H1 (cell line): Measurements from ENCODE around the gene NRXN2. TPM values are rescaled to one million over a fixed set of nuclear protein-coding genes. Genes with fewer than 3 reads are reported as not detected.

ENCODE experiments used
- BACH1 ChIP-seq: IDR thresholded peaks from 2 replicates; pipeline ENCODE4 v1.6.1; 2012; ENCODE audit warnings: low read length, improper control_type of control experiment
- CBX5 ChIP-seq: fragments of 300-800, 300-1000 bp; sonication (generic); IDR thresholded peaks from 2 replicates; pipeline ENCODE4 v1.7.1; 2016; ENCODE audit warnings: antibody characterized with exemption, low read length, low read depth
- CTBP2 ChIP-seq: IDR thresholded peaks from 2 replicates; pipeline ENCODE4 v1.7.0; 2011; ENCODE audit warnings: borderline replicate concordance, mild to moderate bottlenecking, moderate library complexity, mixed read lengths, low read length; ENCODE audit not compliant: insufficient read depth, insufficient read length
- EGR1 ChIP-seq: IDR thresholded peaks from 2 replicates; pipeline ENCODE4 v1.6.1; 2011; ENCODE audit warnings: low read depth, low read length, borderline replicate concordance
- HDAC2 ChIP-seq, 2 experiments: fragments of 300-600 bp in 1 of 2; sonication (generic) in 1 of 2; IDR thresholded peaks; 2 replicates each; pipeline ENCODE4 v1.6.1; 2011 to 2012; ENCODE audit warnings: low read depth in 2 of 2, low read length in 2 of 2, mild to moderate bottlenecking in 2 of 2, moderate library complexity in 2 of 2, borderline replicate concordance in 1 of 2, inconsistent platforms in 1 of 2
- JUND ChIP-seq: IDR thresholded peaks from 2 replicates; pipeline ENCODE4 v1.6.1; 2011; ENCODE audit warnings: mild to moderate bottlenecking, improper control_type of control experiment, low read length
- KDM4A ChIP-seq: IDR thresholded peaks from one replicate; pipeline ENCODE4 v1.7.1; 2012; ENCODE audit warnings: low read depth, mild to moderate bottlenecking, moderate library complexity, low read length, inconsistent platforms; ENCODE audit not compliant: severe bottlenecking
- SIRT6 ChIP-seq: IDR thresholded peaks from one replicate; pipeline ENCODE4 v1.7.1; 2012; ENCODE audit warnings: low read length, inconsistent platforms
- YY1 ChIP-seq: IDR thresholded peaks from 2 replicates; pipeline ENCODE4 v1.6.1; 2011; ENCODE audit warnings: low read depth, mild to moderate bottlenecking, low read length
- polyA plus RNA-seq, 7 experiments: library from polyadenylated mRNA; depleted of rRNA in 3 of 7; stranded (reverse) in 5 of 7; unstranded in 2 of 7; fragments of >200 nt in 5 of 7; fragments of 200-250 nt in 2 of 7; gene quantifications; 1 replicate in 5 of 7; 2 replicates in 1 of 7; 4 replicates in 1 of 7; pipeline versions ENCODE4 v1.2.1 to v1.2.3, GENCODE V29; 2011 to 2013; ENCODE audit warnings: missing spikeins in 2 of 7, mixed read lengths in 2 of 7
- total RNA-seq: library from RNA; stranded (reverse); fragmentation: NEBNext Ultra II Directional; extraction: Animal tissue kit (Norgen Biotek cat#: 25700); gene quantifications from 2 replicates; pipeline ENCODE4 v1.2.1, GENCODE V29; 2021
- TF ChIP-seq, protein P1 (sequence below): fragments of 300-600 bp; sonication (generic); IDR thresholded peaks from 2 replicates; pipeline ENCODE4 v1.7.1; 2012; ENCODE audit warnings: low read length, moderate library complexity, mild to moderate bottlenecking, inconsistent platforms; ENCODE audit not compliant: insufficient replicate concordance
- TF ChIP-seq, protein P2 (sequence below): IDR thresholded peaks from 2 replicates; pipeline ENCODE4 v1.6.1; 2011; ENCODE audit warnings: low read length, improper control_type of control experiment

The NRXN2 gene
- total and polyA plus RNA-seq, 2 of the 8 experiments (the other 6 are each of a cell fraction or from before 2014, with no cell fraction given), result 1.3 to 11.5 TPM

- TF ChIP-seq, protein P1, sequence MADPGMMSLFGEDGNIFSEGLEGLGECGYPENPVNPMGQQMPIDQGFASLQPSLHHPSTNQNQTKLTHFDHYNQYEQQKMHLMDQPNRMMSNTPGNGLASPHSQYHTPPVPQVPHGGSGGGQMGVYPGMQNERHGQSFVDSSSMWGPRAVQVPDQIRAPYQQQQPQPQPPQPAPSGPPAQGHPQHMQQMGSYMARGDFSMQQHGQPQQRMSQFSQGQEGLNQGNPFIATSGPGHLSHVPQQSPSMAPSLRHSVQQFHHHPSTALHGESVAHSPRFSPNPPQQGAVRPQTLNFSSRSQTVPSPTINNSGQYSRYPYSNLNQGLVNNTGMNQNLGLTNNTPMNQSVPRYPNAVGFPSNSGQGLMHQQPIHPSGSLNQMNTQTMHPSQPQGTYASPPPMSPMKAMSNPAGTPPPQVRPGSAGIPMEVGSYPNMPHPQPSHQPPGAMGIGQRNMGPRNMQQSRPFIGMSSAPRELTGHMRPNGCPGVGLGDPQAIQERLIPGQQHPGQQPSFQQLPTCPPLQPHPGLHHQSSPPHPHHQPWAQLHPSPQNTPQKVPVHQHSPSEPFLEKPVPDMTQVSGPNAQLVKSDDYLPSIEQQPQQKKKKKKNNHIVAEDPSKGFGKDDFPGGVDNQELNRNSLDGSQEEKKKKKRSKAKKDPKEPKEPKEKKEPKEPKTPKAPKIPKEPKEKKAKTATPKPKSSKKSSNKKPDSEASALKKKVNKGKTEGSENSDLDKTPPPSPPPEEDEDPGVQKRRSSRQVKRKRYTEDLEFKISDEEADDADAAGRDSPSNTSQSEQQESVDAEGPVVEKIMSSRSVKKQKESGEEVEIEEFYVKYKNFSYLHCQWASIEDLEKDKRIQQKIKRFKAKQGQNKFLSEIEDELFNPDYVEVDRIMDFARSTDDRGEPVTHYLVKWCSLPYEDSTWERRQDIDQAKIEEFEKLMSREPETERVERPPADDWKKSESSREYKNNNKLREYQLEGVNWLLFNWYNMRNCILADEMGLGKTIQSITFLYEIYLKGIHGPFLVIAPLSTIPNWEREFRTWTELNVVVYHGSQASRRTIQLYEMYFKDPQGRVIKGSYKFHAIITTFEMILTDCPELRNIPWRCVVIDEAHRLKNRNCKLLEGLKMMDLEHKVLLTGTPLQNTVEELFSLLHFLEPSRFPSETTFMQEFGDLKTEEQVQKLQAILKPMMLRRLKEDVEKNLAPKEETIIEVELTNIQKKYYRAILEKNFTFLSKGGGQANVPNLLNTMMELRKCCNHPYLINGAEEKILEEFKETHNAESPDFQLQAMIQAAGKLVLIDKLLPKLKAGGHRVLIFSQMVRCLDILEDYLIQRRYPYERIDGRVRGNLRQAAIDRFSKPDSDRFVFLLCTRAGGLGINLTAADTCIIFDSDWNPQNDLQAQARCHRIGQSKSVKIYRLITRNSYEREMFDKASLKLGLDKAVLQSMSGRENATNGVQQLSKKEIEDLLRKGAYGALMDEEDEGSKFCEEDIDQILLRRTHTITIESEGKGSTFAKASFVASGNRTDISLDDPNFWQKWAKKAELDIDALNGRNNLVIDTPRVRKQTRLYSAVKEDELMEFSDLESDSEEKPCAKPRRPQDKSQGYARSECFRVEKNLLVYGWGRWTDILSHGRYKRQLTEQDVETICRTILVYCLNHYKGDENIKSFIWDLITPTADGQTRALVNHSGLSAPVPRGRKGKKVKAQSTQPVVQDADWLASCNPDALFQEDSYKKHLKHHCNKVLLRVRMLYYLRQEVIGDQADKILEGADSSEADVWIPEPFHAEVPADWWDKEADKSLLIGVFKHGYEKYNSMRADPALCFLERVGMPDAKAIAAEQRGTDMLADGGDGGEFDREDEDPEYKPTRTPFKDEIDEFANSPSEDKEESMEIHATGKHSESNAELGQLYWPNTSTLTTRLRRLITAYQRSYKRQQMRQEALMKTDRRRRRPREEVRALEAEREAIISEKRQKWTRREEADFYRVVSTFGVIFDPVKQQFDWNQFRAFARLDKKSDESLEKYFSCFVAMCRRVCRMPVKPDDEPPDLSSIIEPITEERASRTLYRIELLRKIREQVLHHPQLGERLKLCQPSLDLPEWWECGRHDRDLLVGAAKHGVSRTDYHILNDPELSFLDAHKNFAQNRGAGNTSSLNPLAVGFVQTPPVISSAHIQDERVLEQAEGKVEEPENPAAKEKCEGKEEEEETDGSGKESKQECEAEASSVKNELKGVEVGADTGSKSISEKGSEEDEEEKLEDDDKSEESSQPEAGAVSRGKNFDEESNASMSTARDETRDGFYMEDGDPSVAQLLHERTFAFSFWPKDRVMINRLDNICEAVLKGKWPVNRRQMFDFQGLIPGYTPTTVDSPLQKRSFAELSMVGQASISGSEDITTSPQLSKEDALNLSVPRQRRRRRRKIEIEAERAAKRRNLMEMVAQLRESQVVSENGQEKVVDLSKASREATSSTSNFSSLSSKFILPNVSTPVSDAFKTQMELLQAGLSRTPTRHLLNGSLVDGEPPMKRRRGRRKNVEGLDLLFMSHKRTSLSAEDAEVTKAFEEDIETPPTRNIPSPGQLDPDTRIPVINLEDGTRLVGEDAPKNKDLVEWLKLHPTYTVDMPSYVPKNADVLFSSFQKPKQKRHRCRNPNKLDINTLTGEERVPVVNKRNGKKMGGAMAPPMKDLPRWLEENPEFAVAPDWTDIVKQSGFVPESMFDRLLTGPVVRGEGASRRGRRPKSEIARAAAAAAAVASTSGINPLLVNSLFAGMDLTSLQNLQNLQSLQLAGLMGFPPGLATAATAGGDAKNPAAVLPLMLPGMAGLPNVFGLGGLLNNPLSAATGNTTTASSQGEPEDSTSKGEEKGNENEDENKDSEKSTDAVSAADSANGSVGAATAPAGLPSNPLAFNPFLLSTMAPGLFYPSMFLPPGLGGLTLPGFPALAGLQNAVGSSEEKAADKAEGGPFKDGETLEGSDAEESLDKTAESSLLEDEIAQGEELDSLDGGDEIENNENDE, result no peak
- TF ChIP-seq EGR1 (no peak), HDAC2 (IDR thresholded peaks at IDR 0.05; ENCODE audit: borderline replicate concordance in 1 of 2, low read depth in 2 of 2, low read length in 2 of 2) (no peak), CBX5 (no peak), SIRT6 (no peak), CTBP2 (no peak), JUND (no peak), KDM4A (no peak), BACH1 (no peak), YY1 (no peak)
- TF ChIP-seq, protein P2, sequence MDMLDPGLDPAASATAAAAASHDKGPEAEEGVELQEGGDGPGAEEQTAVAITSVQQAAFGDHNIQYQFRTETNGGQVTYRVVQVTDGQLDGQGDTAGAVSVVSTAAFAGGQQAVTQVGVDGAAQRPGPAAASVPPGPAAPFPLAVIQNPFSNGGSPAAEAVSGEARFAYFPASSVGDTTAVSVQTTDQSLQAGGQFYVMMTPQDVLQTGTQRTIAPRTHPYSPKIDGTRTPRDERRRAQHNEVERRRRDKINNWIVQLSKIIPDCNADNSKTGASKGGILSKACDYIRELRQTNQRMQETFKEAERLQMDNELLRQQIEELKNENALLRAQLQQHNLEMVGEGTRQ, result no peak
These were observed 46.8 kb downstream of the NRXN2 start (continued) for GRCh38 chr11:64676261-64676615.
